Activated naive CD4-positive, alpha-beta T cell treated with anti-CD3 and anti-CD28 coated beads, Interleukin-2, amount 50 U/mL, for 24 hours (primary cell): ENCODE data around the gene C1orf53.

Experiments used
- H3K27ac Mint-ChIP-seq: one replicate; pipeline ENCODE4 v1.8.0; 2021; ENCODE audit warnings: mild to moderate bottlenecking, mixed read lengths
- H3K27me3 Mint-ChIP-seq: one replicate; pipeline ENCODE4 v1.8.0; 2021; ENCODE audit warnings: mixed read lengths
- H3K36me3 Mint-ChIP-seq: one replicate; pipeline ENCODE4 v1.8.0; 2021; ENCODE audit warnings: mixed read lengths
- H3K4me1 Mint-ChIP-seq: one replicate; pipeline ENCODE4 v1.8.0; 2021; ENCODE audit warnings: mixed read lengths
- H3K4me3 Mint-ChIP-seq: one replicate; pipeline ENCODE4 v1.8.0; 2021; ENCODE audit warnings: mild to moderate bottlenecking, mixed read lengths
- H3K9me3 Mint-ChIP-seq: one replicate; pipeline ENCODE4 v1.8.0; 2021; ENCODE audit warnings: mixed read lengths

C1orf53 gene

GRCh38 chr1:197955486-197956394 is 53.3 kb downstream of the C1orf53 start:
- no peak overlapping the region for H3K27ac Mint-ChIP-seq
- no peaks in the 10 kb centered on the region for H3K9me3 Mint-ChIP-seq
- peaks cover 15% of the 10 kb centered on the region for H3K4me1 Mint-ChIP-seq
- H3K27me3 Mint-ChIP-seq = no peaks in the 10 kb centered on the region
- no peak overlapping the region for H3K4me3 Mint-ChIP-seq
- H3K36me3 Mint-ChIP-seq = no peaks in the 10 kb centered on the region
